K562 (cell line): ENCODE data around the gene SPAG16. TPM values are rescaled to one million over a fixed set of nuclear protein-coding genes. Genes with fewer than 3 reads are reported as not detected.

ENCODE experiments used
- ATAC-seq: fragments of 200-7000 bp; cut with Tn5 transposase; 3 replicates; pipeline ENCODE4 v1.9.1; 2020; ENCODE audit warnings: moderate library complexity
- BruUV-seq: library from RNA; stranded (reverse); fragments of 400-500 nt; replicated peaks from 2 replicates; lab custom pipeline; 2021; lab: Mats Ljungman, UMichigan
- CTCF ChIA-PET: fragments of 300-600 bp; formaldehyde crosslinking; extraction: SDS; loops from one replicate; lab custom pipeline; 2021; ENCODE audit warnings: low intra/inter-chr PET ratio; lab: Yijun Ruan, JAX
- POLR2A ChIA-PET: fragments of 300-600, 350-650 bp; sonication (Branson Sonifier 250); formaldehyde crosslinking; extraction: SDS; loops from one replicate; lab custom pipeline; 2021; ENCODE audit warnings: antibody characterized with exemption, inconsistent platforms; lab: Yijun Ruan, JAX
- DNase-seq, 4 experiments: peaks; one replicate each; pipeline versions ENCODE4 v3.0.0 to v3.0.0-alpha.2; 2011 to 2018; ENCODE audit warnings: low spot score in 3 of 4, mixed read lengths in 3 of 4; ENCODE audit errors: extremely low read depth in 1 of 4
- FAIRE-seq: peaks from 2 replicates; lab custom pipeline; 2011; peaks lifted over from hg19 to GRCh38; lab: Jason Lieb, UNC
- H2AFZ ChIP-seq: 2 replicates; pipeline ENCODE4 v1.6.0; 2011; ENCODE audit warnings: low read depth, low read length, control low read depth, inconsistent platforms
- H3K27ac ChIP-seq: fragments of 200-600 bp; 3 replicates; pipeline ENCODE4 v1.8.0; 2011; ENCODE audit warnings: low read depth, mild to moderate bottlenecking, control low read depth, inconsistent platforms, low read length, moderate library complexity, mixed read lengths; ENCODE audit errors: extremely low read depth
- H3K27me3 ChIP-seq, 2 experiments: fragments of 300-600 bp in 1 of 2; 2 replicates in 1 of 2; 3 replicates in 1 of 2; pipeline versions ENCODE4 v1.6.0 to v1.8.0; 2011; ENCODE audit warnings: inconsistent platforms in 2 of 2, low read length in 2 of 2, mild to moderate bottlenecking in 1 of 2, mixed read lengths in 1 of 2, moderate library complexity in 1 of 2; ENCODE audit not compliant: control insufficient read depth in 2 of 2, insufficient read depth in 2 of 2
- H3K36me3 ChIP-seq: fragments of 300-600 bp; 3 replicates; pipeline ENCODE4 v1.8.0; 2011; ENCODE audit warnings: mild to moderate bottlenecking, low read length, inconsistent platforms; ENCODE audit not compliant: control insufficient read depth, insufficient read depth
- H3K4me1 ChIP-seq, 2 experiments: fragments of 200-600 bp in 1 of 2; replicated peaks in 1 of 2; 2 replicates in 1 of 2; 3 replicates in 1 of 2; pipeline versions ENCODE4 v1.5.1 to v1.8.0; 2011; ENCODE audit warnings: inconsistent platforms in 2 of 2, low read length in 2 of 2, mild to moderate bottlenecking in 1 of 2, mixed read lengths in 1 of 2, moderate library complexity in 1 of 2; ENCODE audit not compliant: control insufficient read depth in 2 of 2, insufficient read depth in 2 of 2
- H3K4me2 ChIP-seq: 2 replicates; pipeline ENCODE4 v1.6.1; 2011; ENCODE audit warnings: low read length, control low read depth, inconsistent platforms, mixed read lengths; ENCODE audit not compliant: insufficient read depth
- H3K4me3 ChIP-seq: fragments of 200-600 bp; sonication (generic), shearing (Covaris generic); 2 replicates; pipeline ENCODE4 v1.5.1; 2016; ENCODE audit warnings: control low read depth, inconsistent platforms
- H3K79me2 ChIP-seq: fragments of 200-600 bp; 3 replicates; pipeline ENCODE4 v1.8.0; 2011; ENCODE audit warnings: low read length, inconsistent platforms; ENCODE audit not compliant: control insufficient read depth, insufficient read depth
- H3K9ac ChIP-seq, 2 experiments: 2 replicates each; pipeline versions ENCODE4 v1.6.0 to v1.6.1; 2011; ENCODE audit warnings: low read depth in 2 of 2, low read length in 2 of 2, control low read depth in 1 of 2, inconsistent platforms in 1 of 2, mild to moderate bottlenecking in 1 of 2, mixed read lengths in 1 of 2; ENCODE audit not compliant: insufficient read depth in 1 of 2
- H3K9me1 ChIP-seq: one replicate; pipeline ENCODE4 v1.6.0; 2011; ENCODE audit warnings: inconsistent platforms, mild to moderate bottlenecking, low read length, moderate library complexity; ENCODE audit not compliant: control insufficient read depth, insufficient read depth
- H3K9me3 ChIP-seq: replicated peaks from 2 replicates; pipeline ENCODE4 v1.5.1; 2011; ENCODE audit warnings: low read depth, low read length, inconsistent platforms; ENCODE audit not compliant: control insufficient read depth, insufficient read depth
- H4K20me1 ChIP-seq: replicated peaks from 2 replicates; pipeline ENCODE4 v1.6.1; 2011; ENCODE audit warnings: low read length, inconsistent platforms, mixed read lengths; ENCODE audit not compliant: control insufficient read depth, insufficient read depth
- CTBP1 ChIP-seq: fragments of 450-650 bp; IDR thresholded peaks from 2 replicates; pipeline ENCODE4 v1.6.1; 2016; ENCODE audit warnings: borderline replicate concordance
- IRF9 ChIP-seq: fragments of 450-650 bp; IDR thresholded peaks from 2 replicates; pipeline ENCODE4 v1.6.1; 2016; ENCODE audit warnings: missing biosample characterization, missing genetic modification characterization
- MCM2 ChIP-seq: fragments of 450-650 bp; IDR thresholded peaks from 2 replicates; pipeline ENCODE4 v1.6.1; 2017; ENCODE audit warnings: low read depth, mild to moderate bottlenecking
- NFYB ChIP-seq: IDR thresholded peaks from 2 replicates; pipeline ENCODE4 v1.6.1; 2011; ENCODE audit warnings: mild to moderate bottlenecking, moderate library complexity; ENCODE audit not compliant: insufficient read length; ENCODE audit errors: extremely low read depth
- SREBF2 ChIP-seq: sonication (generic); formaldehyde crosslinking; IDR thresholded peaks from 2 replicates; pipeline ENCODE4 v1.4.0; 2020; ENCODE audit warnings: mild to moderate bottlenecking, missing genetic modification reagents
- TAF15 ChIP-seq: fragments of 200-400 bp; formaldehyde crosslinking; IDR thresholded peaks from 2 replicates; pipeline ENCODE4 v1.6.1; 2017; ENCODE audit warnings: mild to moderate bottlenecking, low read depth, low read length, moderate library complexity
- ZSCAN32 ChIP-seq: fragments of 450-650 bp; formaldehyde crosslinking; IDR thresholded peaks from 2 replicates; pipeline ENCODE4 v1.4.0; 2020; ENCODE audit warnings: mild to moderate bottlenecking, moderate library complexity
- WGBS: fragments of 100-300 bp; shearing (Covaris generic); methylation state at CpG from one replicate; pipeline ENCODE4 v1.1.6; 2016; ENCODE audit warnings: low coverage, mixed read lengths; ENCODE audit not compliant: insufficient coverage; ENCODE audit errors: missing lambda C conversion rate; 5-methylcytosine and 5-hydroxymethylcytosine counted together
- in situ Hi-C: fragments of 300-500 bp; cut with MboI; formaldehyde crosslinking; loops from 4 replicates; pipeline ENCODE4 v1.15.0; 2018; ENCODE audit warnings: inconsistent platforms, mixed read lengths
- intact Hi-C: fragments of 100-400 bp; cut with micrococcal nuclease; formaldehyde crosslinking; loops from 2 replicates; pipeline ENCODE4 v1.14.2; 2022
- polyA plus RNA-seq, 8 experiments: library from polyadenylated mRNA; depleted of rRNA in 4 of 8; stranded (reverse) in 5 of 8; unstranded in 3 of 8; fragments of >200 nt; fragmentation: Nextera tagmentation in 2 of 8; fragmentation: Illumina TruSeq in 1 of 8; extraction: Ambion mirVana in 2 of 8; extraction: Trizol in 1 of 8; gene quantifications; 2 replicates each; pipeline versions ENCODE4 v1.2.1 to v1.2.3, GENCODE V29; 2011 to 2014; ENCODE audit warnings: inconsistent platforms in 1 of 8, missing spikeins in 1 of 8
- total RNA-seq, 7 experiments: library from RNA; depleted of rRNA in 6 of 7; stranded (reverse); fragments of >200 nt in 6 of 7; fragmentation: Illumina TruSeq in 2 of 7; extraction: Trizol in 2 of 7; gene quantifications; 2 replicates each; pipeline versions ENCODE4 v1.2.1 to v1.2.3, GENCODE V29; 2011 to 2021; ENCODE audit warnings: low replicate concordance in 1 of 7
- TF ChIP-seq, protein P1 (sequence below): sonication (generic); formaldehyde crosslinking; IDR thresholded peaks from 2 replicates; pipeline ENCODE4 v1.8.0; 2022; ENCODE audit warnings: mild to moderate bottlenecking, low read depth, missing genetic modification reagents
- TF ChIP-seq, protein P2 (sequence below): fragments of 450-650 bp; IDR thresholded peaks from 2 replicates; pipeline ENCODE4 v1.6.1; 2014; ENCODE audit warnings: low read depth, mild to moderate bottlenecking, moderate library complexity, borderline replicate concordance
- TF ChIP-seq, protein P3 (sequence below): sonication (generic); formaldehyde crosslinking; IDR thresholded peaks from 2 replicates; pipeline ENCODE4 v1.8.1; 2023; ENCODE audit warnings: mild to moderate bottlenecking, missing genetic modification reagents
- TF ChIP-seq, protein P4 (sequence below): fragments of 200-400 bp; formaldehyde crosslinking; IDR thresholded peaks from 2 replicates; pipeline ENCODE4 v1.6.1; 2017; ENCODE audit warnings: mild to moderate bottlenecking, low read depth, low read length, moderate library complexity
- TF ChIP-seq, protein P5 (sequence below): fragments of 250-450 bp; sonication (Bioruptor Pico); IDR thresholded peaks from 2 replicates; pipeline ENCODE4 v1.8.0; 2022; ENCODE audit warnings: moderate library complexity, mild to moderate bottlenecking, inconsistent platforms

The SPAG16 gene
- total and polyA plus RNA-seq, 9 of the 15 experiments (the other 6 are each of a cell fraction or from before 2014, with no cell fraction given), result 0.98 to 5.9 (median 3.5) TPM

DNA sequence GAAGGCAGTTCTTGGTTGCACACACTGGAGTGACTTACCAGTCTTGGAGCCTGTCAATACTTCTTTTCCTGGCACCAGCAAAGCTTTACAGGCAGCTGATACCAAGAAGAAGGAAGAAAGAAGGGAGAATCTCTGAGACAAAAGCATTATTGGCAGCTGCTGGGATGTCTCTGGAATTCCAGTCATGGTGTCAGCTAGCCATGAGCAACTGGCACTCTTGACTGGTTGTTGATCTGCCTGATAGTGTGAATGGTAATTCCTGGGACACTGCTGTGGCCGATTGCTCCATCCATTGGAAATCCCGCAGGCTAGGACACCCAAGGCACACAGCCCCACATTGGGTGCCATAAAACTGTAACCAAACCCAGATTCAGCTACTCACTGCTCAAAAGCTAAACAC is 17.8 kb upstream of the SPAG16 start (continued):
- TF ChIP-seq, protein P1, sequence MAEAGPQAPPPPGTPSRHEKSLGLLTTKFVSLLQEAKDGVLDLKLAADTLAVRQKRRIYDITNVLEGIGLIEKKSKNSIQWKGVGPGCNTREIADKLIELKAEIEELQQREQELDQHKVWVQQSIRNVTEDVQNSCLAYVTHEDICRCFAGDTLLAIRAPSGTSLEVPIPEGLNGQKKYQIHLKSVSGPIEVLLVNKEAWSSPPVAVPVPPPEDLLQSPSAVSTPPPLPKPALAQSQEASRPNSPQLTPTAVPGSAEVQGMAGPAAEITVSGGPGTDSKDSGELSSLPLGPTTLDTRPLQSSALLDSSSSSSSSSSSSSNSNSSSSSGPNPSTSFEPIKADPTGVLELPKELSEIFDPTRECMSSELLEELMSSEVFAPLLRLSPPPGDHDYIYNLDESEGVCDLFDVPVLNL (CRISPR knock-in tag), result no peak

GRCh38 chr2:213271947-213272346 is 12.3 kb upstream of the SPAG16 start:
- BruUV-seq, result no TSS peak
- Histone ChIP-seq H3K9me3 (no peaks in the 10 kb centered on the region), H4K20me1 (no peaks in the 10 kb centered on the region), H3K4me3 (no peak overlapping the region), H3K27me3 (no peaks in the 10 kb centered on the region), H3K79me2 (no peaks in the 10 kb centered on the region), H3K27ac (no peak overlapping the region), H3K4me1 (no peaks in the 10 kb centered on the region), H2AFZ (no peak overlapping the region), H3K36me3 (no peaks in the 10 kb centered on the region), H3K4me2 (no peak overlapping the region), H3K9me1 (no peaks in the 10 kb centered on the region), H3K9ac (no peak overlapping the region)
- DNase-seq (no peak), FAIRE-seq (no peak), ATAC-seq (no peak)
- in situ Hi-C loops (no loop called here), intact Hi-C loops (no loop called here)
- ChIA-PET CTCF (no interaction called here), POLR2A (no interaction called here)
- WGBS, result 14% methylated on average over 1 of the region's 1 CpG
- TF ChIP-seq, protein P2, sequence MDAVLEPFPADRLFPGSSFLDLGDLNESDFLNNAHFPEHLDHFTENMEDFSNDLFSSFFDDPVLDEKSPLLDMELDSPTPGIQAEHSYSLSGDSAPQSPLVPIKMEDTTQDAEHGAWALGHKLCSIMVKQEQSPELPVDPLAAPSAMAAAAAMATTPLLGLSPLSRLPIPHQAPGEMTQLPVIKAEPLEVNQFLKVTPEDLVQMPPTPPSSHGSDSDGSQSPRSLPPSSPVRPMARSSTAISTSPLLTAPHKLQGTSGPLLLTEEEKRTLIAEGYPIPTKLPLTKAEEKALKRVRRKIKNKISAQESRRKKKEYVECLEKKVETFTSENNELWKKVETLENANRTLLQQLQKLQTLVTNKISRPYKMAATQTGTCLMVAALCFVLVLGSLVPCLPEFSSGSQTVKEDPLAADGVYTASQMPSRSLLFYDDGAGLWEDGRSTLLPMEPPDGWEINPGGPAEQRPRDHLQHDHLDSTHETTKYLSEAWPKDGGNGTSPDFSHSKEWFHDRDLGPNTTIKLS, result no peak
- TF ChIP-seq SREBF2, result no peak
- no peak for TF ChIP-seq IRF9
- TF ChIP-seq NFYB, result no peak
- TF ChIP-seq, protein P3, sequence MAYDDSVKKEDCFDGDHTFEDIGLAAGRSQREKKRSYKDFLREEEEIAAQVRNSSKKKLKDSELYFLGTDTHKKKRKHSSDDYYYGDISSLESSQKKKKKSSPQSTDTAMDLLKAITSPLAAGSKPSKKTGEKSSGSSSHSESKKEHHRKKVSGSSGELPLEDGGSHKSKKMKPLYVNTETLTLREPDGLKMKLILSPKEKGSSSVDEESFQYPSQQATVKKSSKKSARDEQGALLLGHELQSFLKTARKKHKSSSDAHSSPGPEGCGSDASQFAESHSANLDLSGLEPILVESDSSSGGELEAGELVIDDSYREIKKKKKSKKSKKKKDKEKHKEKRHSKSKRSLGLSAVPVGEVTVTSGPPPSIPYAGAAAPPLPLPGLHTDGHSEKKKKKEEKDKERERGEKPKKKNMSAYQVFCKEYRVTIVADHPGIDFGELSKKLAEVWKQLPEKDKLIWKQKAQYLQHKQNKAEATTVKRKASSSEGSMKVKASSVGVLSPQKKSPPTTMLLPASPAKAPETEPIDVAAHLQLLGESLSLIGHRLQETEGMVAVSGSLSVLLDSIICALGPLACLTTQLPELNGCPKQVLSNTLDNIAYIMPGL (CRISPR knock-in tag), result no peak
- no peak for TF ChIP-seq TAF15
- no peak for TF ChIP-seq ZSCAN32 (CRISPR knock-in tag)
- TF ChIP-seq, protein P4, sequence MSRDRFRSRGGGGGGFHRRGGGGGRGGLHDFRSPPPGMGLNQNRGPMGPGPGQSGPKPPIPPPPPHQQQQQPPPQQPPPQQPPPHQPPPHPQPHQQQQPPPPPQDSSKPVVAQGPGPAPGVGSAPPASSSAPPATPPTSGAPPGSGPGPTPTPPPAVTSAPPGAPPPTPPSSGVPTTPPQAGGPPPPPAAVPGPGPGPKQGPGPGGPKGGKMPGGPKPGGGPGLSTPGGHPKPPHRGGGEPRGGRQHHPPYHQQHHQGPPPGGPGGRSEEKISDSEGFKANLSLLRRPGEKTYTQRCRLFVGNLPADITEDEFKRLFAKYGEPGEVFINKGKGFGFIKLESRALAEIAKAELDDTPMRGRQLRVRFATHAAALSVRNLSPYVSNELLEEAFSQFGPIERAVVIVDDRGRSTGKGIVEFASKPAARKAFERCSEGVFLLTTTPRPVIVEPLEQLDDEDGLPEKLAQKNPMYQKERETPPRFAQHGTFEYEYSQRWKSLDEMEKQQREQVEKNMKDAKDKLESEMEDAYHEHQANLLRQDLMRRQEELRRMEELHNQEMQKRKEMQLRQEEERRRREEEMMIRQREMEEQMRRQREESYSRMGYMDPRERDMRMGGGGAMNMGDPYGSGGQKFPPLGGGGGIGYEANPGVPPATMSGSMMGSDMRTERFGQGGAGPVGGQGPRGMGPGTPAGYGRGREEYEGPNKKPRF, result no peak
- TF ChIP-seq CTBP1, result no peak
- no peak for TF ChIP-seq MCM2
- TF ChIP-seq, protein P5, sequence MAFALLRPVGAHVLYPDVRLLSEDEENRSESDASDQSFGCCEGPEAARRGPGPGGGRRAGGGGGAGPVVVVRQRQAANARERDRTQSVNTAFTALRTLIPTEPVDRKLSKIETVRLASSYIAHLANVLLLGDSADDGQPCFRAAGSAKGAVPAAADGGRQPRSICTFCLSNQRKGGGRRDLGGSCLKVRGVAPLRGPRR (CRISPR knock-in tag), result no peak
